GM12801 (cell line): ENCODE measurements around the gene TBC1D25.

Experiments used
- TF ChIP-seq, protein P1 (sequence below): IDR thresholded peaks from one replicate; pipeline ENCODE4 v1.5.1; 2011; ENCODE audit warnings: control low read depth; ENCODE audit not compliant: insufficient read length; ENCODE audit errors: extremely low read depth

The TBC1D25 gene

DNA sequence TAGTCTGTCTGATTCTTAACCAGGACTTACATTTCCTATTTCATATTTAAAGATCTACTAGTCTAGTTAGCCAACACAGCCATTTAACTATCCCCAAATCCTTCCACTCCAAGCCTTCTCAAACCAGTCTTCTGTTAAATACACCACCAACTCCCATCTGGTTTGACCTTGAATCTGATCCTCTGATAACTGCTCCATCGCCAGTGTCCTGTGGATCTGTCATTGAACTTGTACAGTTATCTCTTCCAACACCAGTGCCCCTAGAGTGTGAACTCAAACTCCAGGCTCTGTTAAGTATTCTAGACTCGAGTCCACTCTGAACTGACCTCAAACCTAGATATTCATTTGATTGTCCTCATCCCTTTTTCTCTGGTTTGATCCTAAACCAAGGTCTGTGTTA is 72.2 kb downstream of the TBC1D25 start:
- TF ChIP-seq, protein P1, sequence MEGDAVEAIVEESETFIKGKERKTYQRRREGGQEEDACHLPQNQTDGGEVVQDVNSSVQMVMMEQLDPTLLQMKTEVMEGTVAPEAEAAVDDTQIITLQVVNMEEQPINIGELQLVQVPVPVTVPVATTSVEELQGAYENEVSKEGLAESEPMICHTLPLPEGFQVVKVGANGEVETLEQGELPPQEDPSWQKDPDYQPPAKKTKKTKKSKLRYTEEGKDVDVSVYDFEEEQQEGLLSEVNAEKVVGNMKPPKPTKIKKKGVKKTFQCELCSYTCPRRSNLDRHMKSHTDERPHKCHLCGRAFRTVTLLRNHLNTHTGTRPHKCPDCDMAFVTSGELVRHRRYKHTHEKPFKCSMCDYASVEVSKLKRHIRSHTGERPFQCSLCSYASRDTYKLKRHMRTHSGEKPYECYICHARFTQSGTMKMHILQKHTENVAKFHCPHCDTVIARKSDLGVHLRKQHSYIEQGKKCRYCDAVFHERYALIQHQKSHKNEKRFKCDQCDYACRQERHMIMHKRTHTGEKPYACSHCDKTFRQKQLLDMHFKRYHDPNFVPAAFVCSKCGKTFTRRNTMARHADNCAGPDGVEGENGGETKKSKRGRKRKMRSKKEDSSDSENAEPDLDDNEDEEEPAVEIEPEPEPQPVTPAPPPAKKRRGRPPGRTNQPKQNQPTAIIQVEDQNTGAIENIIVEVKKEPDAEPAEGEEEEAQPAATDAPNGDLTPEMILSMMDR, result no peak
